Keratinocyte (primary cell): ENCODE measurements around the gene PIH1D2. TPM values are rescaled to one million over a fixed set of nuclear protein-coding genes. Genes with fewer than 3 reads are reported as not detected.

ENCODE experiments used
- DNase-seq: peaks from one replicate; pipeline ENCODE4 v3.0.0-alpha.2; 2011; ENCODE audit warnings: low read depth, missing footprints, low spot score
- FAIRE-seq: peaks from 2 replicates; lab custom pipeline; 2011; peaks lifted over from hg19 to GRCh38; lab: Jason Lieb, UNC
- H2AFZ ChIP-seq: 2 replicates; pipeline ENCODE4 v1.6.0; 2012; ENCODE audit warnings: low read length, control low read depth, inconsistent platforms; ENCODE audit not compliant: control insufficient read depth
- H3K27ac ChIP-seq: 2 replicates; pipeline ENCODE4 v1.5.1; 2011; ENCODE audit warnings: low read length; ENCODE audit not compliant: control insufficient read depth, insufficient read depth
- H3K27me3 ChIP-seq: 3 replicates; pipeline ENCODE4 v1.6.0; 2011; ENCODE audit warnings: low read length; ENCODE audit not compliant: control insufficient read depth, insufficient read depth; ENCODE audit errors: extremely low read depth
- H3K36me3 ChIP-seq, 2 experiments: 2 replicates in 1 of 2; 3 replicates in 1 of 2; pipeline ENCODE4 v1.5.1; 2011; ENCODE audit warnings: low read length in 2 of 2, mild to moderate bottlenecking in 1 of 2; ENCODE audit not compliant: control insufficient read depth in 2 of 2, insufficient read depth in 2 of 2; ENCODE audit errors: extremely low read depth in 1 of 2
- H3K4me1 ChIP-seq: 3 replicates; pipeline ENCODE4 v1.5.1; 2011; ENCODE audit warnings: low read length; ENCODE audit not compliant: control insufficient read depth, insufficient read depth; ENCODE audit errors: extremely low read depth
- H3K4me2 ChIP-seq: 3 replicates; pipeline ENCODE4 v1.6.0; 2011; ENCODE audit warnings: low read depth, low read length; ENCODE audit not compliant: control insufficient read depth, insufficient read depth; ENCODE audit errors: extremely low read depth
- H3K4me3 ChIP-seq, 3 experiments: fragments of 200-600 bp in 1 of 3; sonication (generic) in 1 of 3; 2 replicates in 2 of 3; 3 replicates in 1 of 3; pipeline ENCODE4 v1.5.1; 2011 to 2016; ENCODE audit warnings: low read length in 3 of 3, mild to moderate bottlenecking in 3 of 3, control low read depth in 2 of 3, inconsistent platforms in 1 of 3, low read depth in 1 of 3, mixed read lengths in 1 of 3, mixed run types in 1 of 3, moderate library complexity in 1 of 3; ENCODE audit not compliant: control insufficient read depth in 2 of 3, insufficient read depth in 2 of 3; ENCODE audit errors: extremely low read depth in 1 of 3
- H3K79me2 ChIP-seq: 2 replicates; pipeline ENCODE4 v1.6.0; 2012; ENCODE audit warnings: low read length; ENCODE audit not compliant: control insufficient read depth, insufficient read depth
- H3K9ac ChIP-seq: 3 replicates; pipeline ENCODE4 v1.6.0; 2011; ENCODE audit warnings: low read length; ENCODE audit not compliant: control insufficient read depth, insufficient read depth; ENCODE audit errors: extremely low read depth
- H3K9me1 ChIP-seq: 3 replicates; pipeline ENCODE4 v1.6.0; 2011; ENCODE audit warnings: low read length; ENCODE audit not compliant: control insufficient read depth, insufficient read depth; ENCODE audit errors: extremely low read depth
- H3K9me3 ChIP-seq: 2 replicates; pipeline ENCODE4 v1.5.1; 2012; ENCODE audit warnings: low read depth, low read length; ENCODE audit not compliant: control insufficient read depth
- H4K20me1 ChIP-seq: 3 replicates; pipeline ENCODE4 v1.6.0; 2011; ENCODE audit warnings: low read length; ENCODE audit not compliant: control insufficient read depth, insufficient read depth; ENCODE audit errors: extremely low read depth
- EZH2 ChIP-seq: IDR thresholded peaks from one replicate; pipeline ENCODE4 v1.6.1; 2012; ENCODE audit warnings: inconsistent platforms, mild to moderate bottlenecking, low read length, moderate library complexity
- dilution Hi-C: fragments of 300-500 bp; cut with MboI; formaldehyde crosslinking; loops from one replicate; pipeline ENCODE4 v1.7.0; 2020; ENCODE audit warnings: low sequenced_read_pairs; ENCODE audit not compliant: extremely low pct_ligation_motif_present
- polyA minus RNA-seq, 3 experiments: library from RNA; depleted of rRNA, polyadenylated mRNA; stranded (reverse); fragments of >200 nt; gene quantifications; 1 replicate in 1 of 3; 2 replicates in 1 of 3; 3 replicates in 1 of 3; pipeline ENCODE4 v1.2.3, GENCODE V29; 2011
- polyA plus RNA-seq, 5 experiments: library from polyadenylated mRNA; depleted of rRNA in 3 of 5; stranded (reverse) in 3 of 5; stranded (forward) in 1 of 5; unstranded in 1 of 5; fragments of >200 nt; gene quantifications; 1 replicate in 1 of 5; 2 replicates in 3 of 5; 3 replicates in 1 of 5; pipeline versions ENCODE4 v1.2.1 to v1.2.3, GENCODE V29; 2011 to 2012; ENCODE audit warnings: missing spikeins in 2 of 5, low read depth in 1 of 5, low replicate concordance in 1 of 5
- TF ChIP-seq, protein P1 (sequence below), 3 experiments: IDR thresholded peaks in 1 of 3; conservative IDR thresholded peaks in 1 of 3; optimal IDR thresholded peaks in 1 of 3; 2 replicates in 2 of 3; 3 replicates in 1 of 3; pipeline versions ENCODE3 to v1.5.1; 2011; ENCODE audit warnings: low read length in 3 of 3, mild to moderate bottlenecking in 3 of 3, moderate library complexity in 2 of 3, control low read depth in 1 of 3, inconsistent platforms in 1 of 3; ENCODE audit not compliant: insufficient read depth in 2 of 3; ENCODE audit errors: extremely low read depth in 1 of 3

Gene PIH1D2, protein sequence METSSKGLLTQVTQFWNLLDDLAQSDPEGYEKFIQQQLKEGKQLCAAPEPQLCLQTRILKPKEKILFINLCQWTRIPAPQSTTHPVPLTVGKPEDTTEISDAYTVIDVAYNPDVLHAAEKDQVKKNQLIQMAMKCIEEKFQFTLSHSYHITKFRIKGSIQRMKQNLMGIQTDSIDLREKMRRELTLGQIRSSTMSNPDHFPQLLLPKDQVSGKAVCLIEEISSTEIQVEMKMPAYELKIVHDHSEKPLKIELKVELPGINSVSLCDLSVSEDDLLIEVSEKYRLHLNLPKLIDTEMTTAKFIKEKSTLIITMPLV
- polyA plus RNA-seq (1.2 to 2.0 TPM (median 1.9 TPM) in 3 replicates), polyA minus RNA-seq (0.79 to 3.0 TPM (median 0.93 TPM) in 3 replicates)
- polyA plus RNA-seq (2011; ENCODE audit: low read depth) = 0.50 TPM
- polyA plus RNA-seq (2011; cell fraction: cytosol; rRNA removed) = 1.0 and 2.2 TPM in 2 replicates
- 1.6 and 1.8 TPM in 2 replicates for polyA plus RNA-seq (2011; cell fraction: nucleus; rRNA removed)
- 1.0 and 1.6 TPM in 2 replicates for polyA plus RNA-seq (2012; ENCODE audit: low replicate concordance)
- not detected for polyA minus RNA-seq (2011; cell fraction: cytosol; rRNA and poly(A)+ RNA removed)
- 0.42 TPM in 1 of 2 replicates, not detected in the other for polyA minus RNA-seq (2011; cell fraction: nucleus; rRNA and poly(A)+ RNA removed)

DNA sequence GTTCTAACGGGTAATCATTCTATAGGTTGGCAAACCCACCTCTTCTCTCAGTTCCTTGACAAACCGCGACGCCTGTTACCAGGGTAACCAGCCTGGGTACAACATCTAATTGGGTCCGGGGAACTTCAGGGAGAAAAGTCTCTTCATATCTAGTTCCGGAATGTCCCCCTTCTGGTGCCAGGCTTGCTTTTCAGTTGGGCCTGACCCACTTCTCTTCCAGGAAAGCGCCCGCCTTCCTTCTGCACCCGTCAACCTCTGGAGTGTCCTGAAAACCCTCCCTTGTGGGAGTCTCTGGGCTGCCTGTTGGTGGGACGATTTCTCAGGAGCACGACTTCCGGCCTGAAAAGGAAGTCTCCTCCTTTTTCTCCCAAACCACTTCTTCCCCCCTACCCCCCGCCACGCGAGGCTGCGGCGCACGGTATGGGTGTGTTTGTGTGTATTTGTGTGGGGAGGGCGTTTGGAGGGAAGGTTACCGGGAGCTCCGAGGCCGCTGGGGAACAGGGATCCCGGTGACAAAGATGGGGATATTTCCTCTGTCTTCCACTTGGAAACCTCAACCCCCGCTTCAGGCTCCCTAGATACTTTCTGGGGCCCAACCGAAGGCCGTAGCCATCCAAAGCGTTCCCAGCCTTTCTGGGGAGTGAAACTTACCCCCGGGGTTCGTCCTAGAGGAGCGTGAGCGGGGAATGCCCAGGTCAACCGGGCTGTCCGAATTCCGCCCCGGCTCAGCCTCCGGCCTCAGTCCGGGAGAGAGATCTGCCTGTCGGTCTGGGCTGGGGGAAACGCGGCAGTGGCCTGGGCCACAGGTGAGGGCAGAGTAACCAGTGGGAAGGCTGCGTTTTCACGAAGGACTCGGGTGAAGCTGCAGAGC, at the start of gene PIH1D2, which contains the start of gene NKAPD1:
Gene PIH1D2 (minus strand): TSS at position 77 of the 871 bp plus-strand sequence. CDS start 843 bp downstream, outside the sequence.
Gene NKAPD1 (plus strand): TSS at position 359 of the 871 bp plus-strand sequence. CDS start 1,276 bp downstream, outside the sequence.
- peak; percentile 30 for DNase-seq
- H3K27ac ChIP-seq = peak within 1 kb of the TSS; percentile 97
- no peaks in the 10 kb centered on the region for H3K9me1 ChIP-seq
- H3K4me2 ChIP-seq = peak within 1 kb of the TSS; percentile 76
- H3K4me1 ChIP-seq = peaks cover 13% of the 10 kb centered on the region
- no peaks in the 10 kb centered on the region for H4K20me1 ChIP-seq
- H3K4me3 ChIP-seq = peak within 1 kb of the TSS; percentile 92 to 98 (median 97)
- dilution Hi-C loops = no loop called here
- H3K9me3 ChIP-seq = no peaks in the 10 kb centered on the region
- peak within 1 kb of the TSS; percentile 95 for H3K9ac ChIP-seq
- H3K27me3 ChIP-seq = no peaks in the 10 kb centered on the region
- peak within 1 kb of the TSS; percentile 94 for H2AFZ ChIP-seq
- peaks cover 25% of the 10 kb centered on the region for H3K79me2 ChIP-seq
- FAIRE-seq = peak; percentile 62
- TF ChIP-seq, protein P1, sequence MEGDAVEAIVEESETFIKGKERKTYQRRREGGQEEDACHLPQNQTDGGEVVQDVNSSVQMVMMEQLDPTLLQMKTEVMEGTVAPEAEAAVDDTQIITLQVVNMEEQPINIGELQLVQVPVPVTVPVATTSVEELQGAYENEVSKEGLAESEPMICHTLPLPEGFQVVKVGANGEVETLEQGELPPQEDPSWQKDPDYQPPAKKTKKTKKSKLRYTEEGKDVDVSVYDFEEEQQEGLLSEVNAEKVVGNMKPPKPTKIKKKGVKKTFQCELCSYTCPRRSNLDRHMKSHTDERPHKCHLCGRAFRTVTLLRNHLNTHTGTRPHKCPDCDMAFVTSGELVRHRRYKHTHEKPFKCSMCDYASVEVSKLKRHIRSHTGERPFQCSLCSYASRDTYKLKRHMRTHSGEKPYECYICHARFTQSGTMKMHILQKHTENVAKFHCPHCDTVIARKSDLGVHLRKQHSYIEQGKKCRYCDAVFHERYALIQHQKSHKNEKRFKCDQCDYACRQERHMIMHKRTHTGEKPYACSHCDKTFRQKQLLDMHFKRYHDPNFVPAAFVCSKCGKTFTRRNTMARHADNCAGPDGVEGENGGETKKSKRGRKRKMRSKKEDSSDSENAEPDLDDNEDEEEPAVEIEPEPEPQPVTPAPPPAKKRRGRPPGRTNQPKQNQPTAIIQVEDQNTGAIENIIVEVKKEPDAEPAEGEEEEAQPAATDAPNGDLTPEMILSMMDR (optimal IDR thresholded peaks at IDR 0.05 in 1 of 3, IDR thresholded peaks at IDR 0.05 in 1 of 3, conservative IDR thresholded peaks at IDR 0.05 in 1 of 3; ENCODE audit: extremely low read depth in 1 of 3, insufficient read depth in 2 of 3, low read length in 3 of 3) = peak in 1 of 3 experiments; percentile 19
- TF ChIP-seq EZH2 = no peak
- H3K36me3 ChIP-seq = peaks cover 0 to 7% of the 10 kb centered on the region in 2 experiments

DNA sequence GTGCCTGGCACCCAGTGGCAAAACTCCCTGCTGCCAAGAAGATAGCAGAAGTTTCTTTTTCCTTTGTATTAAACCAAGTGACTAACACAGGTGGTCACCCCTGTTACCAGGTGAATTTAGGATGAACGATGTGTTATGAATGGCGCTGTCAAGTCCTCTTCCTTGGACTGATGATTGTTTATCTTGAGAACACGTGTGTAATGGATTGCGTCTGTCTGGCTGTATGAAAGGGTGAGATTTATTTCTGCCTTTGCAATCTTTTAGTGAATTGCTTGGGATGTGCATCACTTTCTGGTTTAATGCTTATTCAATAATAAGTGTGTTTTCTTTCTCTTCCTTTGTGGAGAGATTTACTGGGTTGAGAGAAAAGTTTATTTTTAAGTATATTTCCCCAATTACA, 49.3 kb upstream of the PIH1D2 start:
- Histone ChIP-seq H3K9ac (no peak overlapping the region), H3K9me3 (no peaks in the 10 kb centered on the region), H3K27ac (no peak overlapping the region), H3K79me2 (no peaks in the 10 kb centered on the region), H3K4me2 (no peak overlapping the region), H4K20me1 (no peaks in the 10 kb centered on the region), H3K27me3 (no peaks in the 10 kb centered on the region), H2AFZ (no peak overlapping the region), H3K9me1 (no peaks in the 10 kb centered on the region), H3K36me3 (no peaks in the 10 kb centered on the region), H3K4me1 (peaks cover 28% of the 10 kb centered on the region), H3K4me3 (no peak overlapping the region)
- TF ChIP-seq EZH2 = no peak
- TF ChIP-seq, protein P1 (optimal IDR thresholded peaks at IDR 0.05 in 1 of 3, IDR thresholded peaks at IDR 0.05 in 1 of 3, conservative IDR thresholded peaks at IDR 0.05 in 1 of 3; ENCODE audit: extremely low read depth in 1 of 3, insufficient read depth in 2 of 3, low read length in 3 of 3) = no peak
- DNase-seq = no peak
- FAIRE-seq = peak; percentile 20
- dilution Hi-C loops = no loop called here
